Trophoblast cell (in vitro differentiated cells and primary cell): ENCODE results near the gene CKAP2L.
A peak's percentile ranks its signal among the peaks of the same experiment; 100 is the strongest.
"Not testable (repeated sequence)": the region's sequence is repeated elsewhere in the genome, so short reads cannot be mapped to it uniquely, and the experiment has no call there.

Source experiments
- DNase-seq, 2 donors: peaks; one replicate each; pipeline ENCODE4 v3.0.0-alpha.2; 2016
- H2AFZ ChIP-seq: 2 replicates; pipeline ENCODE4 v1.6.1; 2013; ENCODE audit warnings: low read length, moderate library complexity, mild to moderate bottlenecking; ENCODE audit not compliant: insufficient read depth, poor library complexity
- H2AK5ac ChIP-seq: 2 replicates; pipeline ENCODE4 v1.6.1; 2013; ENCODE audit warnings: mild to moderate bottlenecking, low read length
- H2BK120ac ChIP-seq: 2 replicates; pipeline ENCODE4 v1.6.1; 2013; ENCODE audit warnings: low read length, mild to moderate bottlenecking, moderate library complexity; ENCODE audit not compliant: insufficient read depth, poor library complexity
- H2BK12ac ChIP-seq: 2 replicates; pipeline ENCODE4 v1.6.1; 2013; ENCODE audit warnings: mild to moderate bottlenecking, low read length, moderate library complexity
- H2BK5ac ChIP-seq: 2 replicates; pipeline ENCODE4 v1.6.1; 2013; ENCODE audit warnings: low read length, low read depth, moderate library complexity, mild to moderate bottlenecking; ENCODE audit not compliant: poor library complexity
- H3K14ac ChIP-seq: 2 replicates; pipeline ENCODE4 v1.6.1; 2013; ENCODE audit warnings: mild to moderate bottlenecking, low read length
- H3K18ac ChIP-seq: 2 replicates; pipeline ENCODE4 v1.6.1; 2013; ENCODE audit warnings: mild to moderate bottlenecking, low read length
- H3K23ac ChIP-seq: 2 replicates; pipeline ENCODE4 v1.6.1; 2013; ENCODE audit warnings: low read length
- H3K27ac ChIP-seq: 2 replicates; pipeline ENCODE4 v1.5.1; 2013; ENCODE audit warnings: low read depth, mild to moderate bottlenecking, inconsistent platforms, low read length, moderate library complexity
- H3K27me3 ChIP-seq: 2 replicates; pipeline ENCODE4 v1.6.1; 2013; ENCODE audit warnings: inconsistent platforms, mild to moderate bottlenecking, low read length, moderate library complexity; ENCODE audit not compliant: insufficient read depth
- H3K36me3 ChIP-seq, 2 experiments: 1 replicate in 1 of 2; 2 replicates in 1 of 2; pipeline ENCODE4 v1.6.1; 2013; ENCODE audit warnings: low read length in 2 of 2, mild to moderate bottlenecking in 2 of 2, moderate library complexity in 1 of 2; ENCODE audit not compliant: insufficient read depth in 2 of 2, control insufficient read depth in 1 of 2
- H3K4ac ChIP-seq: 2 replicates; pipeline ENCODE4 v1.6.1; 2013; ENCODE audit warnings: low read depth, mild to moderate bottlenecking, low read length, moderate library complexity
- H3K4me1 ChIP-seq, 2 experiments: 1 replicate in 1 of 2; 2 replicates in 1 of 2; pipeline ENCODE4 v1.6.1; 2013; ENCODE audit warnings: low read length in 2 of 2, mild to moderate bottlenecking in 2 of 2, moderate library complexity in 1 of 2; ENCODE audit not compliant: insufficient read depth in 2 of 2, control insufficient read depth in 1 of 2
- H3K4me2 ChIP-seq: 2 replicates; pipeline ENCODE4 v1.6.1; 2013; ENCODE audit warnings: inconsistent platforms, mild to moderate bottlenecking, low read length, moderate library complexity
- H3K4me3 ChIP-seq: 2 replicates; pipeline ENCODE4 v1.5.1; 2013; ENCODE audit warnings: mild to moderate bottlenecking, low read depth, low read length, inconsistent platforms
- H3K79me1 ChIP-seq: one replicate; pipeline ENCODE4 v1.6.1; 2013; ENCODE audit warnings: low read length
- H3K79me2 ChIP-seq: 2 replicates; pipeline ENCODE4 v1.6.1; 2013; ENCODE audit warnings: low read length, mild to moderate bottlenecking; ENCODE audit not compliant: control insufficient read depth, insufficient read depth, poor library complexity
- H3K9ac ChIP-seq: 2 replicates; pipeline ENCODE4 v1.6.1; 2013; ENCODE audit warnings: mild to moderate bottlenecking, low read length
- H3K9me3 ChIP-seq: 2 replicates; pipeline ENCODE4 v1.6.1; 2013; ENCODE audit warnings: low read depth, mild to moderate bottlenecking, control low read depth, inconsistent platforms, low read length; ENCODE audit not compliant: insufficient read depth
- H4K12ac ChIP-seq: 2 replicates; pipeline ENCODE4 v1.6.1; 2013; ENCODE audit warnings: low read depth, mild to moderate bottlenecking, low read length, moderate library complexity
- H4K8ac ChIP-seq: 2 replicates; pipeline ENCODE4 v1.6.1; 2013; ENCODE audit warnings: low read depth, mild to moderate bottlenecking, low read length, moderate library complexity
- H4K91ac ChIP-seq: one replicate; pipeline ENCODE4 v1.6.1; 2013; ENCODE audit warnings: low read depth, mild to moderate bottlenecking, low read length, moderate library complexity
- WGBS: extraction: QIAGEN DNeasy Blood & Tissue Kit; methylation state at CpG from one replicate; pipeline ENCODE4 v1.1.7; 2013; ENCODE audit warnings: missing lambda C conversion rate; ENCODE audit not compliant: insufficient read length, insufficient coverage; ENCODE audit errors: extremely low coverage; 5-methylcytosine and 5-hydroxymethylcytosine counted together

CKAP2L gene

GRCh38 chr2:112716826-112717352 is 47.5 kb downstream of the CKAP2L start:
- H4K8ac ChIP-seq, H2AK5ac ChIP-seq, DNase-seq, H2AFZ ChIP-seq, H2BK12ac ChIP-seq, H3K36me3 ChIP-seq, H4K91ac ChIP-seq, H3K23ac ChIP-seq, H3K4me1 ChIP-seq, H3K14ac ChIP-seq, H3K4me2 ChIP-seq, H3K4ac ChIP-seq, H2BK120ac ChIP-seq, H3K79me2 ChIP-seq, H2BK5ac ChIP-seq, H3K27me3 ChIP-seq, H3K4me3 ChIP-seq, H3K79me1 ChIP-seq, H3K9me3 ChIP-seq, H4K12ac ChIP-seq, H3K27ac ChIP-seq, H3K9ac ChIP-seq, H3K18ac ChIP-seq: not testable (repeated sequence)
- WGBS, result no CpG with 5 or more reads among the region's 5 CpGs

- not testable (repeated sequence) for H2AFZ ChIP-seq, H3K9me3 ChIP-seq, H3K79me1 ChIP-seq, H3K79me2 ChIP-seq, H3K18ac ChIP-seq, H3K14ac ChIP-seq, H3K4me2 ChIP-seq, H2AK5ac ChIP-seq, H4K12ac ChIP-seq, H2BK12ac ChIP-seq, H3K27ac ChIP-seq, H4K91ac ChIP-seq, H4K8ac ChIP-seq, H3K4me1 ChIP-seq, H3K23ac ChIP-seq, DNase-seq, H3K36me3 ChIP-seq, H3K9ac ChIP-seq, H3K4ac ChIP-seq, H2BK5ac ChIP-seq, H2BK120ac ChIP-seq, H3K27me3 ChIP-seq, H3K4me3 ChIP-seq
- no CpG with 5 or more reads among the region's 1 CpG for WGBS
These were observed 48.3 kb downstream of the CKAP2L start for GRCh38 chr2:112716094-112716493.

- peak; percentile 66 to 77 for DNase-seq
- H3K27me3 ChIP-seq, result no peaks in the 10 kb centered on the region
- no peak overlapping the region for H3K4me2 ChIP-seq
- no CpG with 5 or more reads among the region's 7 CpGs for WGBS
- H4K8ac ChIP-seq, result no peak overlapping the region
- H3K23ac ChIP-seq, result no peak overlapping the region
- no peak overlapping the region for H2BK12ac ChIP-seq
- H3K18ac ChIP-seq, result no peak overlapping the region
- H2BK120ac ChIP-seq, result no peak overlapping the region
- peaks cover 2 to 3% of the 10 kb centered on the region in 2 experiments for H3K4me1 ChIP-seq
- H3K79me1 ChIP-seq, result no peaks in the 10 kb centered on the region
- no peak overlapping the region for H2BK5ac ChIP-seq
- no peak overlapping the region for H3K9ac ChIP-seq
- no peak overlapping the region for H4K12ac ChIP-seq
- H3K4me3 ChIP-seq, result no peak overlapping the region
- no peak overlapping the region for H4K91ac ChIP-seq
- H3K27ac ChIP-seq, result no peak overlapping the region
- H2AK5ac ChIP-seq, result no peak overlapping the region
- no peak overlapping the region for H3K14ac ChIP-seq
- H2AFZ ChIP-seq, result no peak overlapping the region
- peaks cover 3% of the 10 kb centered on the region for H3K9me3 ChIP-seq
- no peaks in the 10 kb centered on the region for H3K36me3 ChIP-seq
- no peak overlapping the region for H3K4ac ChIP-seq
- H3K79me2 ChIP-seq, result no peaks in the 10 kb centered on the region
These were observed 49.4 kb downstream of the CKAP2L start for GRCh38 chr2:112714836-112715631.

- no peak overlapping the region for H3K23ac ChIP-seq
- no peak overlapping the region for H2BK120ac ChIP-seq
- no peaks in the 10 kb centered on the region for H3K79me1 ChIP-seq
- no peak overlapping the region for H2AK5ac ChIP-seq
- H2BK5ac ChIP-seq, result no peak overlapping the region
- H3K4me3 ChIP-seq, result peak overlapping the region; percentile 47
- H3K9ac ChIP-seq, result no peak overlapping the region
- H4K12ac ChIP-seq, result no peak overlapping the region
- H3K4me1 ChIP-seq, result peaks cover 2 to 3% of the 10 kb centered on the region in 2 experiments
- DNase-seq, result no peak
- H3K36me3 ChIP-seq, result no peaks in the 10 kb centered on the region
- peaks cover 3% of the 10 kb centered on the region for H3K9me3 ChIP-seq
- no peak overlapping the region for H3K18ac ChIP-seq
- no peak overlapping the region for H4K91ac ChIP-seq
- H3K27me3 ChIP-seq, result no peaks in the 10 kb centered on the region
- no peak overlapping the region for H4K8ac ChIP-seq
- no peak overlapping the region for H3K27ac ChIP-seq
- no peak overlapping the region for H3K14ac ChIP-seq
- WGBS, result no CpG with 5 or more reads among the region's 4 CpGs
- no peak overlapping the region for H2BK12ac ChIP-seq
- H3K4me2 ChIP-seq, result no peak overlapping the region
- no peak overlapping the region for H3K4ac ChIP-seq
- no peaks in the 10 kb centered on the region for H3K79me2 ChIP-seq
- H2AFZ ChIP-seq, result no peak overlapping the region
These were observed 50.1 kb downstream of the CKAP2L start for GRCh38 chr2:112714331-112714730.
